Left forelimb (tissue), 1 donor: ENCODE data around the gene TMPRSS7.

Source experiments
- DNase-seq: peaks from one replicate; pipeline ENCODE4 v3.0.0-alpha.2; 2018; ENCODE audit warnings: low spot score

The TMPRSS7 gene

GRCh38 chr3:112128843-112129727 is 94.5 kb downstream of the TMPRSS7 start:
- no peak for DNase-seq

- DNase-seq: no peak
Observed at GRCh38 chr3:112129925-112130637, 95.5 kb downstream of the TMPRSS7 start.

- DNase-seq: no peak
Observed at GRCh38 chr3:112130638-112130993, 96.1 kb downstream of the TMPRSS7 start.
